ENCODE results near the gene HABP2. TPM values are rescaled to one million over a fixed set of nuclear protein-coding genes. Genes with fewer than 3 reads are reported as not detected.
A peak's percentile ranks its signal among the peaks of the same experiment; 100 is the strongest.

Gene HABP2
- total and polyA plus RNA-seq, 9 of the 15 experiments (the other 6 are each of a cell fraction or from before 2014, with no cell fraction given): 0.09 TPM; not detected in 8

- TF ChIP-seq CTCF (IDR thresholded peaks at IDR 0.05 in 2 of 3, conservative IDR thresholded peaks at IDR 0.05 in 1 of 3; ENCODE audit: insufficient read depth in 2 of 3, low read depth in 1 of 3, low read length in 3 of 3) (peak; percentile 13 to 30 (median 27); a peak in 2 of 6 replicates), TEAD4 (IDR thresholded peaks at IDR 0.05; ENCODE audit: low read length) (0 out of 2 replicates have a peak, but pooled peaks have one; percentile 15), TEAD4 (CRISPR knock-in tag; IDR thresholded peaks at IDR 0.05; ENCODE audit: borderline replicate concordance) (no peak), BCL6 (CRISPR knock-in tag; IDR thresholded peaks at IDR 0.05) (no peak), USF2 (CRISPR knock-in tag; IDR thresholded peaks at IDR 0.05) (peak; percentile 78), ZNF217 (CRISPR knock-in tag; IDR thresholded peaks at IDR 0.05) (no peak), RAD51 (IDR thresholded peaks at IDR 0.05; ENCODE audit: borderline replicate concordance, low read depth) (0 out of 2 replicates have a peak, but pooled peaks have one; percentile 31), USF1 (CRISPR knock-in tag; IDR thresholded peaks at IDR 0.05) (0 out of 2 replicates have a peak, but pooled peaks have one; percentile 43), ZFP30 (CRISPR knock-in tag; IDR thresholded peaks at IDR 0.05; ENCODE audit: borderline replicate concordance) (no peak)
These were observed 28.7 kb upstream of the HABP2 start (continued) for GRCh38 chr10:113524120-113524519.
